Measurements from ENCODE around the gene TFF3. TPM values are rescaled to one million over a fixed set of nuclear protein-coding genes. Genes with fewer than 3 reads are reported as not detected.

The TFF3 gene
- 163 and 275 TPM in 2 replicates for total RNA-seq

GRCh38 chr21:42315296-42315891 is at the start of gene TFF3:
Gene TFF3, minus strand, starts transcription at chr21:42315409. Its CDS starts 35 bp downstream, at chr21:42315374.

GRCh38 chr21:42350927-42351426 is 35.8 kb upstream of the TFF3 start, which contains the start of gene TFF2:
Gene TFF2, minus strand, starts transcription at chr21:42350994. Its CDS starts 37 bp downstream, at chr21:42350957.

Other genes starting within 250 kb of the TFF3 start
- not detected in 2 replicates for gene UMODL1, start 244.1 kb downstream of the TFF3 start, total RNA-seq
- 147 and 186 TPM in 2 replicates for gene ABCG1, start 96.3 kb downstream of the TFF3 start, total RNA-seq
- gene TFF2, start 35.6 kb upstream of the TFF3 start, total RNA-seq = not detected in 2 replicates
- not detected in 2 replicates for gene TFF1, start 51.1 kb upstream of the TFF3 start, total RNA-seq
- not detected in 2 replicates for gene TMPRSS3, start 80.6 kb upstream of the TFF3 start, total RNA-seq
- not detected in 2 replicates for gene UBASH3A, start 88.5 kb upstream of the TFF3 start, total RNA-seq
- gene RSPH1, start 180.8 kb upstream of the TFF3 start, total RNA-seq = not detected in 2 replicates
- 10.0 and 18.3 TPM in 2 replicates for gene SLC37A1, start 198.4 kb upstream of the TFF3 start, total RNA-seq